ENCODE measurements around the gene NOTUM.

DNA sequence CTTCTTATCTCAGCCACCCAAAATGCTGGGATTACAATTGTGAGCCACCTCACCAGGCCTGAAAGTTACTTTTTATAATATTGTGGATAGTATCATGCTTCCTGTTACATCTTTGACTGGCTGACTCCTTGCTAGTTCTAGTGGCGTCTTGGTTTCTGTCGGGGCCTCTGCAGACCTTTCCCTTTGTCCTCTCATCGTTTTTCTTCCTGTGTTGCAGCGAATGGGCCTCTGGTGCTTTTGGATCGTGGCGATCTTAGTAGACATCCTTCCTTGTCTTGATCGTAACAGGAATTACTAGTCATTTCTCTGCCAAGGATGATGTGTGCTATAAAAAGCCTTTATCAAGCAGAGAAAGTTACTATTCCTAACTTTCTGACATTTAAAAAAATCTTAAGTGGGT is 37.2 kb upstream of the NOTUM start:
- TF ChIP-seq CTCF (IDR thresholded peaks at IDR 0.05) (no peak), POLR2A (IDR thresholded peaks at IDR 0.05) (no peak)
